ENCODE results near the gene IGSF10. TPM values are rescaled to one million over a fixed set of nuclear protein-coding genes. Genes with fewer than 3 reads are reported as not detected.

The IGSF10 gene
- total RNA-seq, 3 donors from 2014 or later = 1.0 to 1.6 (median 1.3) TPM

DNA sequence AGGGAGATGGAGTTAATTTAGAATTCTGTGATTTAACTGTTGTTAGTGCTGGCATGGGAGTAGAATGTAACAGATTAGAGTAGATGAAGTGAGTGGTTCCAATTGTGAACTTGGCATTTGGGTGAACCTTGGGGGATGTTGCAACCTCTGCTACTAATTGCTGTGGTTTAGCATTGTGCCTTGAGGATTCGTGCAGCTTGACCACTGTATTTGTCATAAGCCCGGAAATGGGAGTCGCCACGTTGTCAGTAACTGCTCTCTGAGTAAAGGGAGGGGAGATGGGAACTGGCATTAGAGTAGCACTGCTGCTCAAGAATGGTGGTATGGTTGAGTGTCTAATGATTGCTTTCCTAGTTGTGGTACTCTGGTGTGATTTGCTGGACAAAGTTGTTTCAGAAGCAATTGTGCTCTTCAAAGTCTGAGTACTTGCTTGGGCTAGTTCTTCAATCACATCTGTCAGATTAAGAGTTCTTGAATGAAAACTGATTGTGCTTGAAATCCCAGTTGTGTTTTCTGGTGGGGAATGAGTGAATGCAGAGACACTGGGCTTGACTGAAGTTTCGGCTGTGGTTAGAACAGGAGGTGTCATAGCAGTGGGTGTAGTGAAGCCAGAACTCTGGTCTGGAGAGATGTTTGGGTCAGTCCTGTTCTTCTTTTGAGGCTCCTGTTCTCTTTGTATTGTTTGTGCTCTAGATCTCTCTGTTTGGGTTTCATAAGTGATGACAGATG is 15.4 kb downstream of the IGSF10 start:
- TF ChIP-seq, protein P1, sequence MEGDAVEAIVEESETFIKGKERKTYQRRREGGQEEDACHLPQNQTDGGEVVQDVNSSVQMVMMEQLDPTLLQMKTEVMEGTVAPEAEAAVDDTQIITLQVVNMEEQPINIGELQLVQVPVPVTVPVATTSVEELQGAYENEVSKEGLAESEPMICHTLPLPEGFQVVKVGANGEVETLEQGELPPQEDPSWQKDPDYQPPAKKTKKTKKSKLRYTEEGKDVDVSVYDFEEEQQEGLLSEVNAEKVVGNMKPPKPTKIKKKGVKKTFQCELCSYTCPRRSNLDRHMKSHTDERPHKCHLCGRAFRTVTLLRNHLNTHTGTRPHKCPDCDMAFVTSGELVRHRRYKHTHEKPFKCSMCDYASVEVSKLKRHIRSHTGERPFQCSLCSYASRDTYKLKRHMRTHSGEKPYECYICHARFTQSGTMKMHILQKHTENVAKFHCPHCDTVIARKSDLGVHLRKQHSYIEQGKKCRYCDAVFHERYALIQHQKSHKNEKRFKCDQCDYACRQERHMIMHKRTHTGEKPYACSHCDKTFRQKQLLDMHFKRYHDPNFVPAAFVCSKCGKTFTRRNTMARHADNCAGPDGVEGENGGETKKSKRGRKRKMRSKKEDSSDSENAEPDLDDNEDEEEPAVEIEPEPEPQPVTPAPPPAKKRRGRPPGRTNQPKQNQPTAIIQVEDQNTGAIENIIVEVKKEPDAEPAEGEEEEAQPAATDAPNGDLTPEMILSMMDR (IDR thresholded peaks at IDR 0.05) = no peak
- Histone ChIP-seq H3K4me3 (no peak overlapping the region), H3K36me3 (ENCODE audit: low read depth) (no peaks in the 10 kb centered on the region), H3K4me1 (ENCODE audit: low read depth) (no peaks in the 10 kb centered on the region), H3K9me3 (no peaks in the 10 kb centered on the region)
- DNase-seq = no peak
- ATAC-seq = no peak
- intact Hi-C loops (cut with DNase I, micrococcal nuclease) = no loop called here

DNA sequence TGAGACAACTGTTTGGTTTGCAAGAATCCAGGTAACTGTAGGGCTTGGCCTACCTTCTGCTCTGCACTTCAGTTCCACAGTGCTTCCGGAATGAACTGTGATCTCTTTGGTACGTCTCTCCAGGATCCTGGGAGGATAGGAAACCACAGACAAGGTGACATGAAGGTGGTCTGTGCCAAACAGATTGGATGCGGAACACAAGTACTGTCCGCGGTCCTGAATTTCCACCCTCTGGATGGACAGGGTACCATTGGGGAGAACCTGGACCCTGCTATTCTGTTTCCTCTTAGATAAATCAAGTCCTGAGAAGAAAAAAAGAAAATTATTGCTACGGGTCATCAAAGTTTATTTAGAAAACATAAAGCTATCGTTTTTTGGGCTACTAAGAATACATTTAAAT is 17.3 kb downstream of the IGSF10 start:
- H3K9me3 ChIP-seq = no peaks in the 10 kb centered on the region
- no peak overlapping the region for H3K4me3 ChIP-seq
- TF ChIP-seq, protein P1 (IDR thresholded peaks at IDR 0.05) = no peak
- H3K4me1 ChIP-seq (ENCODE audit: low read depth) = no peaks in the 10 kb centered on the region
- intact Hi-C loops (cut with DNase I, micrococcal nuclease) = no loop called here
- ATAC-seq = no peak
- no peaks in the 10 kb centered on the region for H3K36me3 ChIP-seq (ENCODE audit: low read depth)
- DNase-seq = no peak

DNA sequence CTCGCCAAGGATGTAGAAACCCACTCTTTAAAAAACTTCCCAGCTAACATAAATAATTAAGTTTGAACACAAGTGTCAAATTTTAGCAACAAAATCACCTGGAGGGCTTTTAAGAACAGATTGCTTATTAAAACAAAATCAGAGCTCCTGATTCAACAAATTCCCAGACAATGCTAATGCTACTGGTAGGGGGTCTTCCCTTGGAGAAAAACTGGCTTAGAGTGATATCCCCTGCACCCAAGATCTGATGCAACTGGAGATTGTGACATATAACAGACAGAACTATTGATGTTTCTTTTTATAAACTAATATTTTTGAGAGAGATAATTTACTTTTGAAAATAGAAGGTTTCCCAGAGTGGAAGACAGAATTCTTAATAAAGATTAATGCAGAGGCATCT is 19.9 kb downstream of the IGSF10 start:
- H3K36me3 ChIP-seq (ENCODE audit: low read depth) = no peaks in the 10 kb centered on the region
- TF ChIP-seq, protein P1 (IDR thresholded peaks at IDR 0.05) = no peak
- H3K9me3 ChIP-seq = no peaks in the 10 kb centered on the region
- no peaks in the 10 kb centered on the region for H3K4me1 ChIP-seq (ENCODE audit: low read depth)
- no peak overlapping the region for H3K4me3 ChIP-seq
- intact Hi-C loops (cut with DNase I, micrococcal nuclease) = no loop called here
- DNase-seq = no peak
- no peak for ATAC-seq

DNA sequence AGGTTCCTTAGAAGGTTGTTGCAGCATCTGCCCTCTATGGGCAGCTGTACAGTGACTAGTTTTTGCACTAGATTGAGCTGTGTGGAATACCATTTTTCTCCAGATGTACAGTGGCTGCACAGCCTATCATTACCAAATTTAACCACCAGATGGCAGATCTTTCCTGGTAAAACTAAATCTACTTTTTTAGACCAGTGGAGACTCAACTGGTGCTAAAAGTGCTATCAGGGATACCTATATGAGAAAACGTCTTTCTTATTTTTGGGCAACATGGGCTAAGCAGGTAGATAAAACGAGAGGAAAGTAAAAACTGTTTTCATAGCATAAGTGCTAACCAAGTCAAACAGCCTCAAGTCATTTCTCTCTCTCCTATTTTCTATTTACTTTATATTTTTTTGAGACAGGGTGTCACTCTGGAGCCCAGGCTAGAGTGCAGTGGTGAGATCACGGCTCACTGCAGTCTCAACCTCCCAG is 21.2 kb downstream of the IGSF10 start:
- no peaks in the 10 kb centered on the region for H3K4me1 ChIP-seq (ENCODE audit: low read depth)
- DNase-seq (peak in 1 of 3 donors; percentile 72), ATAC-seq (peak; percentile 77)
- TF ChIP-seq, protein P1 (IDR thresholded peaks at IDR 0.05) = peak; percentile 63
- no peak overlapping the region for H3K4me3 ChIP-seq
- H3K9me3 ChIP-seq = no peaks in the 10 kb centered on the region
- no peaks in the 10 kb centered on the region for H3K36me3 ChIP-seq (ENCODE audit: low read depth)
- intact Hi-C loops (cut with DNase I, micrococcal nuclease) = loop anchor here in 1 of 2 donors (5.0 kb wide), 1 partner anchor 398 kb away; no protein-coding TSS in a partner anchor

DNA sequence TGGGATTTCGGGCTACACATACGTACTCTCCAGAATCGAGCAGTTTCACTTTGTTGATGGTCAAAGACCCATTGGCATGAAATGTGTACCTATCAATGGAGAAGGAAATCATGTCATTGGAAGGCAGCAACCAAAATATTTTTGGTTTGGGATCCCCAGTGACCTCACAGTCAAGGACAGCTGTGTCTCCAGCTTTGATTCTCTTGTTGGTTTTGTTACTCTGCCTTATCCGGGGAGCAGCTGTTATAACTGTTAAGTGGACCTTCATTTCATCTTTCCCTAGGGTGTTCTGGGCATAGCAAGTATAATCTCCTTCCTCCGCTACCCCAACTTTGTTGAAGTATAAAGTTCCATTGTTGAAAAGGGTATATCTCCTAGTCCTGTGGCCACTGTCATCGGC is 23.0 kb downstream of the IGSF10 start:
- ATAC-seq = no peak
- Histone ChIP-seq H3K36me3 (ENCODE audit: low read depth) (no peaks in the 10 kb centered on the region), H3K4me1 (ENCODE audit: low read depth) (no peaks in the 10 kb centered on the region), H3K9me3 (no peaks in the 10 kb centered on the region), H3K4me3 (no peak overlapping the region)
- TF ChIP-seq, protein P1 (IDR thresholded peaks at IDR 0.05) = no peak
- intact Hi-C loops (cut with DNase I, micrococcal nuclease) = loop anchor here in 1 of 2 donors (5.0 kb wide), 1 partner anchor 399 kb away; no protein-coding TSS in a partner anchor
- no peak for DNase-seq

Measured in mucosa of descending colon (tissue), 3 donors.